HL-60 (cell line): ENCODE measurements around the gene PRKD2.

Source experiments
- GABPA ChIP-seq: IDR thresholded peaks from 2 replicates; pipeline ENCODE4 v1.6.1; 2012; ENCODE audit warnings: low read depth
- POLR2AphosphoS5 ChIP-seq: IDR thresholded peaks from 2 replicates; pipeline ENCODE4 v1.6.1; 2012; ENCODE audit warnings: low read depth
- SPI1 ChIP-seq: IDR thresholded peaks from 2 replicates; pipeline ENCODE4 v1.6.1; 2012; ENCODE audit warnings: low read depth, mild to moderate bottlenecking, borderline replicate concordance
- TF ChIP-seq, protein P1 (sequence below): IDR thresholded peaks from one replicate; pipeline ENCODE4 v1.5.1; 2011; ENCODE audit warnings: low read length, control low read depth, inconsistent platforms; ENCODE audit not compliant: insufficient read depth
- TF ChIP-seq, protein P2 (sequence below): IDR thresholded peaks from 2 replicates; pipeline ENCODE4 v1.6.1; 2012; ENCODE audit warnings: low read depth; ENCODE audit not compliant: insufficient replicate concordance

DNA sequence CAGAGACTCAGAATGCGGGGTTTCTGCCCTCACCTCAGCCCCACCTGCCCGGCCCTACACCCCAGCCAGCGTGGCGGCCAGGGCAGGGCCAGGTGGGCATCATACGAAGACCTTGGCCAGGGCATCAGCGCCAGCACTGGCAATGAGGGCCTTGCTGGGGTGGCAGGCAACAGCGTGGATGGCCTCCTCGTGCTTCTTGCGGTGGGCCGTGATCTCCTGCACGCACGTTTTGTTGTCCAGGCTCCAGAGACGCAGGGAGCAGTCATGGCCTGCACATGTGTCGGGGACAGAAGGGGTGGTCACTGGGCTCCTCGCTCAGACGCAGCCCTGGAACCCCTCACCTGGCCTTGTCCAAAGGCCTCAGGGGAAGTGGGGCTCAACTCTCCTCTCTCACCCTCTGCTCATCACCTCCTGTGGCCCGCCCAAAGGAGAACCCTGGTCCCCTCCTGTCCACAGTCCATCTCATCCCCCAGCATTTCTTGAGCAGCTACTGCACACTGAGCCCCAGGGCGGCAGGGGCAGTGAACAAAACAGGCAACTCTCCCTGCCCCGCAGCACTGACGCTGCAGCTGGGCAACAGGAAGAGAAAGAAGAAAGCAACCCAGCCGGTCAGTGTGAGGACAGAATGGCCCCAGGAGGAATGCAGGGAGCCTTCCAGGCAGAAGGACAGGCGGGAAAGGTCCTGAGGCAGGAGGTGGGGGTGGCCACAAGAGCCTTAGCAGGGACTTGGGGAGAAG is 3.8 kb upstream of the PRKD2 start:
- TF ChIP-seq, protein P1, sequence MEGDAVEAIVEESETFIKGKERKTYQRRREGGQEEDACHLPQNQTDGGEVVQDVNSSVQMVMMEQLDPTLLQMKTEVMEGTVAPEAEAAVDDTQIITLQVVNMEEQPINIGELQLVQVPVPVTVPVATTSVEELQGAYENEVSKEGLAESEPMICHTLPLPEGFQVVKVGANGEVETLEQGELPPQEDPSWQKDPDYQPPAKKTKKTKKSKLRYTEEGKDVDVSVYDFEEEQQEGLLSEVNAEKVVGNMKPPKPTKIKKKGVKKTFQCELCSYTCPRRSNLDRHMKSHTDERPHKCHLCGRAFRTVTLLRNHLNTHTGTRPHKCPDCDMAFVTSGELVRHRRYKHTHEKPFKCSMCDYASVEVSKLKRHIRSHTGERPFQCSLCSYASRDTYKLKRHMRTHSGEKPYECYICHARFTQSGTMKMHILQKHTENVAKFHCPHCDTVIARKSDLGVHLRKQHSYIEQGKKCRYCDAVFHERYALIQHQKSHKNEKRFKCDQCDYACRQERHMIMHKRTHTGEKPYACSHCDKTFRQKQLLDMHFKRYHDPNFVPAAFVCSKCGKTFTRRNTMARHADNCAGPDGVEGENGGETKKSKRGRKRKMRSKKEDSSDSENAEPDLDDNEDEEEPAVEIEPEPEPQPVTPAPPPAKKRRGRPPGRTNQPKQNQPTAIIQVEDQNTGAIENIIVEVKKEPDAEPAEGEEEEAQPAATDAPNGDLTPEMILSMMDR, result no peak
- TF ChIP-seq, protein P2, sequence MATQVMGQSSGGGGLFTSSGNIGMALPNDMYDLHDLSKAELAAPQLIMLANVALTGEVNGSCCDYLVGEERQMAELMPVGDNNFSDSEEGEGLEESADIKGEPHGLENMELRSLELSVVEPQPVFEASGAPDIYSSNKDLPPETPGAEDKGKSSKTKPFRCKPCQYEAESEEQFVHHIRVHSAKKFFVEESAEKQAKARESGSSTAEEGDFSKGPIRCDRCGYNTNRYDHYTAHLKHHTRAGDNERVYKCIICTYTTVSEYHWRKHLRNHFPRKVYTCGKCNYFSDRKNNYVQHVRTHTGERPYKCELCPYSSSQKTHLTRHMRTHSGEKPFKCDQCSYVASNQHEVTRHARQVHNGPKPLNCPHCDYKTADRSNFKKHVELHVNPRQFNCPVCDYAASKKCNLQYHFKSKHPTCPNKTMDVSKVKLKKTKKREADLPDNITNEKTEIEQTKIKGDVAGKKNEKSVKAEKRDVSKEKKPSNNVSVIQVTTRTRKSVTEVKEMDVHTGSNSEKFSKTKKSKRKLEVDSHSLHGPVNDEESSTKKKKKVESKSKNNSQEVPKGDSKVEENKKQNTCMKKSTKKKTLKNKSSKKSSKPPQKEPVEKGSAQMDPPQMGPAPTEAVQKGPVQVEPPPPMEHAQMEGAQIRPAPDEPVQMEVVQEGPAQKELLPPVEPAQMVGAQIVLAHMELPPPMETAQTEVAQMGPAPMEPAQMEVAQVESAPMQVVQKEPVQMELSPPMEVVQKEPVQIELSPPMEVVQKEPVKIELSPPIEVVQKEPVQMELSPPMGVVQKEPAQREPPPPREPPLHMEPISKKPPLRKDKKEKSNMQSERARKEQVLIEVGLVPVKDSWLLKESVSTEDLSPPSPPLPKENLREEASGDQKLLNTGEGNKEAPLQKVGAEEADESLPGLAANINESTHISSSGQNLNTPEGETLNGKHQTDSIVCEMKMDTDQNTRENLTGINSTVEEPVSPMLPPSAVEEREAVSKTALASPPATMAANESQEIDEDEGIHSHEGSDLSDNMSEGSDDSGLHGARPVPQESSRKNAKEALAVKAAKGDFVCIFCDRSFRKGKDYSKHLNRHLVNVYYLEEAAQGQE, result no peak
- TF ChIP-seq POLR2AphosphoS5 (no peak), SPI1 (no peak), GABPA (no peak)
